GM18505 (cell line): Measurements from ENCODE around the gene TOM1L2.

Experiments used
- ATAC-seq: cut with Tn5 transposase; IDR thresholded peaks from one replicate; pipeline ENCODE4 v1.9.1; 2021; ENCODE audit not compliant: unreplicated experiment
- POLR2A ChIP-seq: IDR thresholded peaks from 4 replicates; pipeline ENCODE4 v1.6.1; 2011; ENCODE audit warnings: borderline replicate concordance; ENCODE audit not compliant: insufficient read depth, insufficient read length; ENCODE audit errors: extremely low read depth

The TOM1L2 gene

GRCh38 chr17:17906418-17907215 is 65.6 kb downstream of the TOM1L2 start:
- TF ChIP-seq POLR2A: no peak
- no peak for ATAC-seq

GRCh38 chr17:17905036-17905320 is 67.2 kb downstream of the TOM1L2 start:
- TF ChIP-seq POLR2A: no peak
- no peak for ATAC-seq

- ATAC-seq: no peak
- TF ChIP-seq POLR2A: no peak
Measured at GRCh38 chr17:17904166-17905035, 67.8 kb downstream of the TOM1L2 start.

GRCh38 chr17:17902877-17903276 is 69.3 kb downstream of the TOM1L2 start:
- no peak for TF ChIP-seq POLR2A
- ATAC-seq: no peak

- no peak for TF ChIP-seq POLR2A
- ATAC-seq: no peak
Measured at GRCh38 chr17:17902376-17902775, 69.8 kb downstream of the TOM1L2 start.

- no peak for ATAC-seq
- no peak for TF ChIP-seq POLR2A
Measured at GRCh38 chr17:17900615-17901520, 71.3 kb downstream of the TOM1L2 start.

GRCh38 chr17:17899486-17899885 is 72.7 kb downstream of the TOM1L2 start:
- no peak for TF ChIP-seq POLR2A
- ATAC-seq: no peak

GRCh38 chr17:17898673-17899072 is 73.5 kb downstream of the TOM1L2 start:
- no peak for TF ChIP-seq POLR2A
- ATAC-seq: no peak

GRCh38 chr17:17897442-17897841 is 74.8 kb downstream of the TOM1L2 start:
- ATAC-seq: no peak
- no peak for TF ChIP-seq POLR2A

GRCh38 chr17:17896746-17897145 is 75.5 kb downstream of the TOM1L2 start:
- no peak for TF ChIP-seq POLR2A
- ATAC-seq: no peak

- TF ChIP-seq POLR2A: no peak
- no peak for ATAC-seq
Measured at GRCh38 chr17:17893801-17894644, 78.2 kb downstream of the TOM1L2 start.

- no peak for ATAC-seq
- TF ChIP-seq POLR2A: no peak
Measured at GRCh38 chr17:17892731-17893130, 79.5 kb downstream of the TOM1L2 start.
